ENCODE measurements around the gene KRTAP24-1.

Gene KRTAP24-1

DNA sequence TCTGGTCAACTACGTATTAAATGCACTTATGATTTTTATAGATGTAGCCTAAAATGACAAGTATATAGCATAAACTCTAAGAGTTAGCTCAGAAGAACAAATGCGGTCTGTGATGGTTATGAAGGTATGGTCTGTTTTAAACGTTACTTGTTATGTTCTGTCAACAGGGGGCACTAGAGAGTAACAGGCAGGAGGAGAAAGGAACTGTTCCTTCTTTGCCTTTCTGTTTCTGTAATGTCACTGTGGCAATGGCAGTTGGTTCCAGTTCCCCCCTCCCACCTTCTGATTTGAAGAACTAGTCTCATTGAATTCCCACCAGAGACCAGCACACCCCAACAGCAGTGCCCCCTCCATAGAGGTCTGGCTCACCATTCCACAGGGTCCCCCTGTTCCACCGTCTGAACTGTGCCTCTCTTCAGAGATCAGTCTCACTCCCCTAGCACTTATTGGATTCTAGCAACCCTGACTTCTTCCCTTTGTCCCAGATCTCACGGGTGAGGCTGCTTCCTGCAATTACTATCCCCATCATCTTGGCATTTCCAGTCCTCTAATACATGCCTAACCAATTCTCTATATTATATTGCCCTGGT lies 14.0 kb downstream of the KRTAP24-1 start:
- TF ChIP-seq, protein P1, sequence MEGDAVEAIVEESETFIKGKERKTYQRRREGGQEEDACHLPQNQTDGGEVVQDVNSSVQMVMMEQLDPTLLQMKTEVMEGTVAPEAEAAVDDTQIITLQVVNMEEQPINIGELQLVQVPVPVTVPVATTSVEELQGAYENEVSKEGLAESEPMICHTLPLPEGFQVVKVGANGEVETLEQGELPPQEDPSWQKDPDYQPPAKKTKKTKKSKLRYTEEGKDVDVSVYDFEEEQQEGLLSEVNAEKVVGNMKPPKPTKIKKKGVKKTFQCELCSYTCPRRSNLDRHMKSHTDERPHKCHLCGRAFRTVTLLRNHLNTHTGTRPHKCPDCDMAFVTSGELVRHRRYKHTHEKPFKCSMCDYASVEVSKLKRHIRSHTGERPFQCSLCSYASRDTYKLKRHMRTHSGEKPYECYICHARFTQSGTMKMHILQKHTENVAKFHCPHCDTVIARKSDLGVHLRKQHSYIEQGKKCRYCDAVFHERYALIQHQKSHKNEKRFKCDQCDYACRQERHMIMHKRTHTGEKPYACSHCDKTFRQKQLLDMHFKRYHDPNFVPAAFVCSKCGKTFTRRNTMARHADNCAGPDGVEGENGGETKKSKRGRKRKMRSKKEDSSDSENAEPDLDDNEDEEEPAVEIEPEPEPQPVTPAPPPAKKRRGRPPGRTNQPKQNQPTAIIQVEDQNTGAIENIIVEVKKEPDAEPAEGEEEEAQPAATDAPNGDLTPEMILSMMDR (IDR thresholded peaks at IDR 0.05; ENCODE audit: low read depth, low read length) = peak; percentile 72
- Histone ChIP-seq H3K27me3 (ENCODE audit: insufficient read depth, low read depth, severe bottlenecking) (peaks cover 57% of the 10 kb centered on the region), H3K27ac (no peak overlapping the region), H3K36me3 (no peaks in the 10 kb centered on the region), H3K9me3 (ENCODE audit: severe bottlenecking) (peaks cover 2% of the 10 kb centered on the region), H3K4me3 (ENCODE audit: low read depth, low read length) (no peak overlapping the region)
- DNase-seq = no peak

DNA sequence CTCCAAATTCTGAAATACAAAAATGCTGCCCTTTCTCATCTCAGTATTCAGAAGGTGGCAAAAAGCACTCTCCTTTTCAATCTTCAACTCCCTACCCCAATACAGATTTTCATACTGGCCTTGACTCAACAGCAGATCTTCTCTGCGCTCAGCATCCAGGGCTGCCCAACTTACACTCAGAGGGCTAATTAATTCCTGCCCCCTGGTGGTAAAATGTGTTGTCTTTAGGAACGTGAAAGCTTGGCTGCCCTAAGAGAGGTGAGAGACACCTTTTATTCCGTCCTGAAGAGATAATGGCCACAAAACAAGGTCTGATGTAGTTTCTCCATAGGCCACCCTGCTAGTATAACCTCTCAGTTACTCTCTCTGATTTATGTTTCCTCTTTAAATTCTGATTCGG lies 25.0 kb downstream of the KRTAP24-1 start:
- H3K36me3 ChIP-seq = no peaks in the 10 kb centered on the region
- no peaks in the 10 kb centered on the region for H3K9me3 ChIP-seq (ENCODE audit: severe bottlenecking)
- no peak overlapping the region for H3K27ac ChIP-seq
- TF ChIP-seq, protein P1 (IDR thresholded peaks at IDR 0.05; ENCODE audit: low read depth, low read length) = peak; percentile 62
- no peak overlapping the region for H3K4me3 ChIP-seq (ENCODE audit: low read depth, low read length)
- H3K27me3 ChIP-seq (ENCODE audit: insufficient read depth, low read depth, severe bottlenecking) = peaks cover 5% of the 10 kb centered on the region
- DNase-seq = peak; percentile 50

DNA sequence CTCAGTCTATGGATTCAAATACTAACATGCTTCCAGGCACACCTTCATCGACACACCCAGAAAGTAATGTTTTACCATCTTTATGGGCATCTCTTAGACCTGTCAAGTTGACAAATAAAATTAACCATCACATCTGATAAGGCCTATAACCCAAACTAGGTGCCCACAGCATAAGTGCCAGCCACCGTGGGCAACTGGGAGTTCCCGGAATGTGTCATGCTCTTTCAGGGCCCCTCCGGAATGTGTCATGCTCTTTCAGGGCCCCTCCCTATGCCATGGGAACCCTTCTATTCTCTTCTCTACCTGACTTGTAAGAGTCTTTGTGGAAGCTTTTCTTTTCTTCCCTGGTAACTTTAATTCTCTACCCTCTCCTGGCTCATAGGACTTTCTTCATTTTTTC lies 26.6 kb downstream of the KRTAP24-1 start:
- Histone ChIP-seq H3K36me3 (no peaks in the 10 kb centered on the region), H3K27me3 (ENCODE audit: insufficient read depth, low read depth, severe bottlenecking) (no peaks in the 10 kb centered on the region), H3K9me3 (ENCODE audit: severe bottlenecking) (no peaks in the 10 kb centered on the region), H3K27ac (no peak overlapping the region), H3K4me3 (ENCODE audit: low read depth, low read length) (no peak overlapping the region)
- TF ChIP-seq, protein P1 (IDR thresholded peaks at IDR 0.05; ENCODE audit: low read depth, low read length) = no peak
- no peak for DNase-seq

DNA sequence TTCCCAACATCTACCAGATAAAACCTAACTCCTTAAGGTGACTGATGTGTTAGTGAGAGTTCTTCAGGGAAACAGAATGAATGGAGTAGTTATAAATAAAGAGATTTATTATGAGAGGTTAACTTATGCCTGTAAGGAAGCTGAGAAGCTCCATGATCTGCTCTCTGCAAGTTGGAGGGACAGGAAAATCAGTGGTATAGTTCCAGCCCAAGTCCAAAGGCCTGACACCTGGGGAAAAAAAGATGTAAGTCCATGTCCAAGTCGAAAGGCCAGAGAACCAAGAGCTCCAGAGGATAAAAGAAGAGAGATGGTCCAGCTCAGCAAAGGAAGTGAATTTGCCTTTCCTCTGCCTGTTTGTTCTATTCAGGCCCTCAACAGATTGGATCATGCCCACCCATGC lies 27.1 kb downstream of the KRTAP24-1 start:
- Histone ChIP-seq H3K27ac (no peak overlapping the region), H3K36me3 (no peaks in the 10 kb centered on the region), H3K4me3 (ENCODE audit: low read depth, low read length) (no peak overlapping the region), H3K27me3 (ENCODE audit: insufficient read depth, low read depth, severe bottlenecking) (no peaks in the 10 kb centered on the region), H3K9me3 (ENCODE audit: severe bottlenecking) (no peaks in the 10 kb centered on the region)
- DNase-seq = no peak
- TF ChIP-seq, protein P1 (IDR thresholded peaks at IDR 0.05; ENCODE audit: low read depth, low read length) = no peak

DNA sequence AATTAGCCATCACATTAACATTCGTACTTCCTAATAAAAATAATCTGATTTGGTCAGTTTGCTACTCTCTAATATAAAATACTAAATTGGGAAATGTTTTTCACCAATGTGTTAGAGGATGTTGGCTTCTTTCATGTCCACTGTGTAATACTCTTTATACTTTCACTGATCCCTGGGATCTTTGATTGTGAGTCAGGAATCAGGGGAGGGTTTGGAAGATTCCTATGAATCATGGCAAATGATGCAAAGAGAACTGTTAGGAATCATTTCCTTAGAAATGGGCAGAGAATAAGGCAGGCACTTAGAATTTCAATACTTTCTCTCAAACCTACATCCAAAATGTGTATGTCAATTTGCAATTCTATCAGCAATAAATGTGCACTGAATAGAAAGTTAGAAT lies 31.0 kb downstream of the KRTAP24-1 start:
- no peaks in the 10 kb centered on the region for H3K27me3 ChIP-seq (ENCODE audit: insufficient read depth, low read depth, severe bottlenecking)
- TF ChIP-seq, protein P1 (IDR thresholded peaks at IDR 0.05; ENCODE audit: low read depth, low read length) = no peak
- H3K27ac ChIP-seq = no peak overlapping the region
- DNase-seq = no peak
- no peaks in the 10 kb centered on the region for H3K36me3 ChIP-seq
- H3K9me3 ChIP-seq (ENCODE audit: severe bottlenecking) = no peaks in the 10 kb centered on the region
- H3K4me3 ChIP-seq (ENCODE audit: low read depth, low read length) = no peak overlapping the region

DNA sequence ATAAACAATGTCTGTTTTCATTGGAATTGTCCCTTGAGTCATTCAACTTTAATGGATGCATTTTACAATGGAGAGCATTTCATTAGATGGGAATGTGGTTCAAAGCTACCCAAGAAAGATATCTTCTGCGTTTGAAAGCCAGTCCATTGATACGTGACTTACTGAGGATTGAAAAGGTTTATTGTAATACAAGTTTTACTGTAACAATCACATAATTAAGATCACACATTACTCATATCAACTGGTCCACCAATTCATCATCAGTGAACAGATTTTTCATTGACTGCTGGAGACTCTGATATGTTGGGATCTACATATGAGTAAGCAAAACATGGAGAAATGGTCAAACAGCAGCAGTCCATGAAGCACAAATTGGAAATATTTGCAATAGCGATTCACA lies 32.8 kb downstream of the KRTAP24-1 start:
- Histone ChIP-seq H3K9me3 (ENCODE audit: severe bottlenecking) (no peaks in the 10 kb centered on the region), H3K27me3 (ENCODE audit: insufficient read depth, low read depth, severe bottlenecking) (no peaks in the 10 kb centered on the region), H3K4me3 (ENCODE audit: low read depth, low read length) (no peak overlapping the region), H3K36me3 (no peaks in the 10 kb centered on the region), H3K27ac (no peak overlapping the region)
- TF ChIP-seq, protein P1 (IDR thresholded peaks at IDR 0.05; ENCODE audit: low read depth, low read length) = no peak
- no peak for DNase-seq
